ENCODE results near the gene RNF130.

The RNF130 gene

DNA sequence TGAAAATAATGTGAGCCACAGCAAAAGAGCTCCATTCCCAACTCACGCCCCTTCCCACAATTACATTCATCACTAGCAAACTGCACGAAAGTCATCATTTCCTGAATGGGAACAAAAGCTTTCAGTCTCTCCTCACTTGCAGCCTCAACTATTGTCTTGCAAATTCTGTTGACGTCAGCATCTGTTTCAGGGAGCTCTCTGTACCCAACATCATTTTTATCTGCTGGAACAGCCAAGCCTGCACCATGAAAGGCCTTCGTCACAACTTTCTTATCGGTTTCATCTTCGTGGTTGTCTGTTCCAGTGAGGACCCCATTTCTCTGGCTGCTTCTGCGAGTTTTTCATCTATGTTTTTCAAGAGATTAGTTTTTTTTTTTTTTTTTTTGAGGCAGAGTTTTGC is 14.3 kb upstream of the RNF130 start:
- DNase-seq (ENCODE audit: low read depth in 3 of 3): no peak

- no peak for DNase-seq (ENCODE audit: low read depth in 3 of 3)
These were observed 13.3 kb upstream of the RNF130 start for GRCh38 chr5:180084638-180085561.

DNA sequence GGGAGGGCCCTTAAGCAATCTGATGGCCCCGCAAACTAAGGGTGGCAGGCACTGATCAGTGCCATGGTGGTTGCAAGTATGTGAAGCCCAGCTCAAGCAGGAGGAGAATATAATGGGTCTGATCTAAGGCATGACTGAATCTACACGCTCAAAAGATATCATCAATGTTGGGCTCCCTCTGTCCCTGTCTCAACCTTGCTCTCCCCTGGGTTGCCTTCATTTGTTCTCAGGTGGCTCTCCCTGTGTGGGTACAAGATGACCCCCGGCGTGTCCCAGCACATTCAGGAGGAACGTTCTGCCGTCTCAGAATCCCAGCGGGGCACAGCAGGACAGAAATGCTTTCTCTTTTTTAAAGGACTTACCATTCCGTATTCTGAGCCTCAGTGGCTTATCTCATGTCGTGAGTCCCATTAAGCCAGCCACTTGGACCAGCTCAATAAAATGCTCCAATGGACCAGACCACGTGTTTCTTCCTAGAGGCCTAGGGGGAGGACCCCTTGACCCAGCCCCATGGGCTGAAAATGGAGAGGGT is 12.0 kb upstream of the RNF130 start:
- DNase-seq (ENCODE audit: low read depth in 3 of 3): no peak

GRCh38 chr5:180082633-180083420 is 11.3 kb upstream of the RNF130 start:
- no peak for DNase-seq (ENCODE audit: low read depth in 3 of 3)

GRCh38 chr5:180081481-180081880 is 9.9 kb upstream of the RNF130 start:
- DNase-seq (ENCODE audit: low read depth in 3 of 3): no peak

DNA sequence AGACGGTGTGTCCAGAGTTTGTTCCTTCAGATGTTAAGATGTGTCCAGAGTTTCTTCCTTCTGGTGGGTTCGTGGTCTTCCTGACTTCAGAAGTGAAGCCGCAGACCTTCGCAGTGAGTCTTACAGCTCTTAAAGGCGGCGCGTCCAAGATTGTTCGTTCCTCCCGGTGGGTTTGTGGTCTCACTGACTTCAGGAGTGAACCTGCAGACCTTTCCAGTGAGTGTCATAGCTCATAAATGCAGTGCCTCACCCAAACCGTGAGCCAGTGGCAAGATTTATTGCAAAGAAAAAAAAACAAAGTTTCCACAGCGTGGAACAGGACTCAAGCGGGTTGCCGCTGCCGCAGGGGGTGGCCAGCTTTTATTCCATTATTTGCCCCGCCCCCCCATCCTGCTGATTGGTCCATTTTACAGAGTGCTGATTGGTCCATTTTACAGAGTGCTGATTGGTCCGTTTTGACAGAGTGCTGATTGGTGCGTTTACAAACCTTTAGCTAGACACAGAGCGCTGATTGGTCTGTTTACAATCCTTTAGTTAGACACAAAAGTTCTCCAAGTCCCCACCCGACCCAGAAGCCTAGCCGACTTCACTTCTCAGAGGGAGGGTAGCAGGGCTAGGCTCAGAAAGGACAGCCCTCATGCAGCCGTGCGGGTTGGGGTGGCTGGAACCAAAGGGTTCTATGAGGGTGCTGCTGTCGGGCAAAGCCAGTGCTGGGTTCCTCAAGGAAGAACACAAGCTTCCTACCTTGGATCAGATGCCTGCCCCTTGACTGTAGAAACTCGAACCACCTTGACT is 9.1 kb upstream of the RNF130 start:
- DNase-seq (ENCODE audit: low read depth in 3 of 3): peak in 2 of 3 donors; percentile 28 to 36

DNA sequence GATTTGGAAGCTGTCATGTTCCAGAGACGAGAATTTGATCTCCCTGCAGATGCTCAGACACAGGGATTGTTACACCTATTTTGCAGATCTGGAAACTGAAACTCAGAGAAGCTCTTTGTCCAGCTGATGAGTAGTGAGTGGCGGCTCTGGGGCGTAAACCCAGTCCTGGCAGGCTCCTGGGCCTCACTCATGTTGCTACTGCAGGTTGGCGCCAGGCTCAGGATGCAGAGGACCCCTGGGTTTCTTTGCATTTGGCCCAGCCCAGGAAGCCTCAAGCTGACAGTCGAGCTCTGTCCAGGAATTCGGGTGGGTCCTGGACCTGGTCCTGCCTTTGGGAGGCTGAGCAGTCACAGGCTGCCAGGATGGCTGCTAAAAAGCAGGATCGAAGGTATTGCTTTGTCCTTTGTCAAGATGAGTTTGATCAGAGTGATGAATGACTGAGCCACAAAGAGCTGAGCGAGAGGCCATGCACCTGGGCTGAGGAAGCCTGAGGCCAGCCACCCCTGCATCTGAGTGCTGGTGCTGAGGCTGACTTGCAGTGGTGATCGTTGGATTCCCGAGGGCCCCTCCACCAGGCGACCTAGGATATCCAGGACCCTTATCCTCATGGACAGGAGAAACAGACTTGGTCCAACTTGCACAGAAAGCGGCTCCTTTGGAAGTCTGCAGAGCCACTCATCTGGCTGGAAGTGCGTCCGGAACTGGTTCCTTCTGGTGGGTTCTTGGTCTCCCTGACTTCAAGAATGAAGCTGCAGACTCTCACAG is 8.3 kb upstream of the RNF130 start:
- DNase-seq (ENCODE audit: low read depth in 3 of 3): no peak

DNA sequence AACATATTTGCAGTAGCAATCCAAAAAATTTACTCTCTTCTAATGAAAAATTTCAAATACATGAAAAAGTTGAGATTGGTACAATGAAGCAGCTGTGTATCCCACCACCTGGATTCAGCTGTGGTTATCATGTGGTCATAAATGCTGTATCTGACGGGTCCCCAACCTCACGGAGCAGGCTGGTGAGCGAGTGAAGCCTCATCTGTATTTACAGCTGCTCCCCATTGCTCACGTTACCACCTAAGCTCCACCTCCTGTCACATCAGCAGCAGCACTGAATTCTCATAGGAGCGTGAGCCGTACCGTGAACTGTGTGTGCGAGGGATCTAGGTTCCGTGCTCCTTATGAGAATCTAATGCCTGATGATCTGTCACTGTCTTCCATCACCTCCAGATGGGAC is 6.8 kb upstream of the RNF130 start:
- DNase-seq (ENCODE audit: low read depth in 3 of 3): no peak

DNA sequence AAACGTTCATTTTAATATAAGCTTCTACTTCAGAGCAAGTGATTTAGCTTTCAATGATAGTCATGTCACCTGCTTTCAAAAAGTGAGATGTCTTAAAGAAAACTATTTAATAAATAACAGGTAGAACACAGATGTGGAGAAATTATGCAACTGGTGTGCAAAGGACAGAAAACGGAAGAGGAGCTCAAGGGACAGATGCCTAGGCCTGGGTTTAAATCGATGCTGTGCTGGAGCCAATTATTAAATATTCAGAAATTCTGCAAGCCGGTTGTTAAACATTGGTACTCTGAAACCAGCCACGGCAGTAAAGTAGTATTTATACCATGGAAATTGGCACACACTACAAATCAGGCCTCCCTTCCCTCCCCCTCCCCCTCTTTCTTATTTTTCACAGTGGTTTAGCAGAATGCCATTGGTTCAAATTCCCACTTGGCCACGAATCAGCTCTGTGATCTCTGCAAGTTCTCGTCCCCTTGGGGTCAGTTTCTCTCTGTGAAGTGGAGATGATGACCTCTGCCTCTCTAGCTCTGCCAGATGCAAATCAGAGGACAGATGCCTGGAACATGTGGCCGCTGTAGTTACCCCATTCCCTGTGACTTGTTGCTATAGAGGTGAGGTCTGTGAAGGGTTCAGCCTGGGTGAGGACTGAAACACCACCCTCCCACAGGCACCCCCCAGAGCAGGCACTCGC is 6.2 kb upstream of the RNF130 start:
- no peak for DNase-seq (ENCODE audit: low read depth in 3 of 3)

DNA sequence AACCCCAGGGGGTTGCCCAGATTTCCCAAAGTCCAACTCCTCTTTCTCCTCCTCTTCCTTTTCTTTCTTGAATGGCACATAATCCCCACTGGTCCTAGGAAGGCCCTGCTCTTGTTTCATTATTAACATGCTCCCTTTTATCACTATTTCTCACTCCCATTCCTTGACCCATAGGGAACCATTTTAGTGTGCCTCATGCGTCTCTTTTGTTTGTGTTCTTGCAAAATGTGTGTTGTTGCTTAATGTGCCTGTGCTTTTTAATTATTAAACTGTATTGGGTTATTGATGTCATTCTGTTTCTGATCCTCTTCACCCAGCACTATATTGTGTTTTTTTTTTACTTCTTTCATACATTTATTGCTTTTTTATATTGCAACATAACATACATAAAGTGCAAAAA is 4.1 kb upstream of the RNF130 start:
- DNase-seq (ENCODE audit: low read depth in 3 of 3): no peak

DNA sequence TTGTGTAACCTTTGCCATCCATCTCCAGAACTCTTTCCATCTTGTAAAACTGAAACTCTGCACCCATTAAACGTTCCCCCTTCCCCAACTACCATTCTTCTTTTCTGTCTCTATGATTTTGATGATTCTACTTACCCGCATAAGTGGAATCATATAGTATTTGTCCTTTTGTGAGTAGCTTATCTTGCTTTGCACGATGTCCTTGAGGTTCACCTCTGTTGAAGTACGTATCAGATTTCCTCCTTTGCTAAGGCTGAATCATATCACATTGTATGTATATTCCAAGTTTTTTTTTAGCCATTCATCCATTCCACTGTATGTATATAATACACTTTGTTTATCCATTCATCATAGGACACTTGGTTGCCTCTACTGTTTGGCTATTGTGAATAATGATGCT is 2.9 kb upstream of the RNF130 start:
- DNase-seq (ENCODE audit: low read depth in 3 of 3): no peak

GRCh38 chr5:180072556-180072955 is 997 bp upstream of the RNF130 start:
- DNase-seq (ENCODE audit: low read depth in 3 of 3): no peak

GRCh38 chr5:180072256-180072548 is 643 bp upstream of the RNF130 start:
- DNase-seq (ENCODE audit: low read depth in 3 of 3): no peak

DNA sequence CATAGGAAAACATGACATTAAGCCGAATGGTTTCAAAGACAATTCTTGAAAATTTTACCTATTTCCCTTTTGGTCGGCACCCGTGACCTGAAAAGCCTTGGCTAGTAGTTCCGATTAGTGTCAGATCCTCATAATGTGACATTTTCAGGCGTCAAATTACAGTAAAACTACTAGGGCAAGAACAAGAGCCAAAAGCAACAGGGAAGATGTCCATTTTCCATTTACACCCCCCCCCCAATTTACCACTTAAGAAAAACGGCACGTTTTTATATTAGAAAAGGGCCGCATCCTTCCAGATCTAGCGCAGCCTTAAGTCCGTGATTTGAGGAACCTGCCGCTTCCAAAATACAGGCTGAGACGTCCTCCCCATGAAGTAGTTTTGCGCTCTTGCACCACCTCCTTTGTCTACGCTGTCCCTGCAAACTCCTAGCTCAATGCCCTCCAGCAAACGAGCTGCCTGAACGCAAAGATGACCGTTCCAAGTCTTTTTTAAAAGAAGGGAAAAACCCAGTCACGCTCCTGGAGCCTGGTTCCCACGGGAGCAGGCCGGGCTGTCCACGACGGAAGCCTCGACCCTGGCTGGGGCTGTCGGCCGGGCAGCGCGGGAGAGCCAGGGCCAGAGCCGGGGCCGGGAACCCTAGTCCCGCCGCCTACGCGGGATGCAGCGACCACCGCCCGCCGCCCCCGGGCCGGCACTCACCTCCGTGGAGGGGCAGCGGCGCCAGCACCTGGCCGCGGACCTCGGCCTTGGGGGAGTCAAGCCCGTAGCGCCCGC is 616 bp downstream of the RNF130 start:
- DNase-seq (ENCODE audit: low read depth in 3 of 3): no peak

DNA sequence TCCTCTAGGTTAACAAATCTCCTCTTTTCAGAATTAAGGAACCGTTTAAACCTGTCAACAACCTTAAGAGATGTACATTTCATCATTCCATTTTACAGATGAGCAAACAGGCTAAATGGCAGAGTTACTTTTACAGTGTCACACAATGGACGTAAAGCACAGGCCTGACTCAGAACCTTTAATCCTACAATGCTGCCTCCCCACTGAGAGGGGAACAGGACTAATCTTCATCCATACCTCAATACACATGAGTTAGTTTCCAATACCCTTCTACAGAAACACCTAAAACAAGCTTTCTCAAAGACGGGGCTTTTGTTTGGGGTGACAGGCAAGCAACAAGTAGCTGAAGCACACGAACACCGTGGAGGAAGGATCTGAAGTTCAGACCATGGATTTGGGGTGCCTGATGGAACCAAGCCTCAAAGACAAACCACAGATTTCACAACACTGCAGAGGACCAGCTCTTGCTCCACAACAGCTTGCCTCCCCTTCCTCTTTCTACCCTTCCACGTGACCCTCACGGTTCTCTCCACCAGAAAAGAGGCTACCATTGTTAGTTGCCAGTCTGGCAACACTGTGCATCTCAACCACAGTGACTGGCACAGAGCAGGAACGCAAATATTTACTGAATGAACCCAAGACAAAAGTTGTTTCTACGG is 1.8 kb downstream of the RNF130 start:
- DNase-seq (ENCODE audit: low read depth in 3 of 3): no peak

- no peak for DNase-seq (ENCODE audit: low read depth in 3 of 3)
These were observed 3.0 kb downstream of the RNF130 start for GRCh38 chr5:180068519-180069090.

DNA sequence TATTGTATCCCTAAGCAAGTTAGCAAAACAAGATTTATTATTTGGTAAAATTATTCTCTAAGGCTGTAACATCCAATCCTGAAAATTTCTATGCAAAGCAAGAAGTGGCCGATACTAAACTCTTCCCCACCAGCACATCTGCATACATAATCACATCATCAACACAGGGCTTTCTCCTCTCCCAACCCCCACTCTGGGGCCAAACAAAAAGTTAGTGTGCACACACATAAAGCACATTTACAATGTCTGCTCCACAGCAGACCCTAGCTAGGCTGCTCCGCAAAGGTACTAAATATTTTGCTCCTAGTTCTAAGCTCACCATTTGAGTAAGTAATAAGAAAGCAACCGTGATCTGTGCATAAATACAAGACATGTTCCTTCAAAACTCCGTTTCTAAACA is 3.6 kb downstream of the RNF130 start:
- DNase-seq (ENCODE audit: low read depth in 3 of 3): no peak

DNA sequence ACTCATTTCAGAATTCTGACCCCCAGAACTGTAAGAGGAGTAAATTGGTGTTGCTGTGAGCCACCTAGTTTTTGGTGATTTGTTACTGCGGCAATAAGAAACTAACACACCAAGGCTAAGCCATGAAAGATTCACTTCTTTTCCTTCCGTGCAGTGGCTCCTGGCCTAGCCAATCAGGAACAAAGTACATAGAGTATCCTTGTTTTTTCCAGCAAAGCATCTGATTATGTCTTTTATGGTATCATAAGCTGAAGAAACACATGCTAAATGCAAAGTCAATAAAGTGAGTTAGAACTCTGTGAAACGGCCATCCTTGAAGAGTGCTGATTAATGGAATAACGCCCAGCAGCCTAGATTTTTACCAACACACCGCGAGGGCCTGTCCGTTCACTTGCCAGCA is 11.4 kb downstream of the RNF130 start:
- DNase-seq (ENCODE audit: low read depth in 3 of 3): no peak

GRCh38 chr5:180059326-180059725 is 12.2 kb downstream of the RNF130 start:
- DNase-seq (ENCODE audit: low read depth in 3 of 3): no peak
